ENCODE results near the gene SLC2A1. TPM values are rescaled to one million over a fixed set of nuclear protein-coding genes. Genes with fewer than 3 reads are reported as not detected.

The SLC2A1 gene
- total RNA-seq, 5 donors from 2014 or later (not counting 1 experiment from before 2014, with no cell fraction given) = 72.0 to 91.7 (median 83.9) TPM

DNA sequence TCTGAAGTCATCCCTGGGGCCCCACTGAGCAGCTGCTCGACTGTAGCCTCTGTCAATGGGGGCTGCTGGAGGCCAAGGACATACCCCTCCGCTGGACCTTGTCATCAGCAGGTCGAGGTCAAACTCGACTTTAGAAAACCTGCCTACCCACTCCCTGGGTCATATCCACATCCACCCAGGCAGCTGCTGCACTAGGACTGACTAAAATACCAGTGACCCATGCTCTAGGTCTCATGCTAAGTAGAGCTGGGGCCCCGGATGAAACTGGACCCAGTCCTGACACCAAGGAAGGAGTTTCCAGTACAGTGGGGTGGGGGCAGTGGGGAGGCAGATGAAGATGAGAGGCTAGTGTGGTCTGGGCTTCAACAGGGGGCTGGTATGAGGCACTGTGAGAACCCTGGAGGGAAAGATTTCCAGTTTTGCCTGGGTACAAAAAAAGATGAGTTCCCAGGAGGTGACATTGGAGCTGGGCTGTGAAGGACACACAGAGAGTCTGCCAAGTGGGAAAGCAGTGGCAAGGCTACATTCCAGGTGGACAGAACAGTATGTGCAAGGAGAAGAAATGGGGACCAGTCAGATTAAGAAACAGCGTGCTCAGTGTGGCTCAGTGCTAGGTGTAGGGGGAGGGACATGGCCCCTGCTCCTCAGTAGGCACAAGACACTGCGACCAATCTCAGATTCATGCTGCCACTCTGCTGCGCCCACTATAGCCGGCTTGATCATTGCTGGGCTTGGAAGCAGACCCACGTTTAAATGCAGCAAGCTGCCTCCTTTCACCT lies 12.4 kb downstream of the SLC2A1 start:
- POLR2A ChIA-PET = no interaction called here
- H3K9me3 Mint-ChIP-seq = no peaks in the 10 kb centered on the region
- peaks cover 33% of the 10 kb centered on the region for H3K36me3 Mint-ChIP-seq
- DNase-seq (no peak), ATAC-seq (replicated peaks in 1 of 4) (no peak)
- peak overlapping the region; percentile 58 to 78 (median 63) for H3K4me3 Mint-ChIP-seq
- Histone ChIP-seq H3K9me3 (no peaks in the 10 kb centered on the region), H3K4me3 (ENCODE audit: control insufficient read depth in 1 of 2, extremely low read depth in 1 of 2, low read length in 1 of 2) (no peak overlapping the region), H3K27me3 (replicated peaks in 1 of 2; ENCODE audit: control insufficient read depth in 2 of 2, extremely low read depth in 1 of 2, insufficient read depth in 2 of 2, low read length in 1 of 2) (no peaks in the 10 kb centered on the region), H3K4me1 (ENCODE audit: control insufficient read depth in 1 of 2, extremely low read depth in 1 of 2, insufficient read depth in 2 of 2, low read length in 2 of 2) (peaks cover 36 to 96% of the 10 kb centered on the region in 2 experiments), H3K36me3 (ENCODE audit: control insufficient read depth in 2 of 2, extremely low read depth in 1 of 2, insufficient read depth in 1 of 2, low read length in 1 of 2) (peaks cover 8 to 24% of the 10 kb centered on the region in 2 donors), H3K27ac (ENCODE audit: low read length) (peak overlapping the region; percentile 54)
- H3K4me1 Mint-ChIP-seq = peaks cover 96 to 98% (median 98%) of the 10 kb centered on the region in 3 donors
- peak overlapping the region; percentile 79 to 90 for H3K27ac Mint-ChIP-seq
- CTCF ChIA-PET = interaction anchor here in 1 of 2 donors (0.6 kb wide), 1 partner anchor 357 kb away, joined by 4 read pairs; no protein-coding TSS in a partner anchor
- 75% methylated on average over 8 of the region's 10 CpGs for WGBS (ENCODE audit: insufficient coverage)
- no peaks in the 10 kb centered on the region for H3K27me3 Mint-ChIP-seq

DNA sequence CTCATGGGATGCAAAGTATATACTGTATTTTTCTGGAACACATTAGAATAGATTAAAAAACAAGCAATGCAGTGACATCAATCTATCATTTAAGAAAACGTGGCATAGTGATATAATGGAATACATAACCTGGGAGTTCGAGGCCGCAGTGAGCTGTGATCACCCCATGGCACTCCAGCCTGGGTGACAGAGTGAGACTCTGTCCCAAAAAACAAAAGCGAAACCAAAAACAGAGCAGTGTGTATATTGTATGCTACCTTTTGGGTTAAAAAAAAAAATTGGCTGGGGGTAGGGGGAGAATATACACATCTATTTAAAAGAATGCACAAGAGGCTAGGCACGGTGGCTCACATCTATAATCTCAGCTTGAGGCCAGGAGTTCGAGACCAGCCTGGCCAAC lies 13.5 kb downstream of the SLC2A1 start:
- H3K27me3 ChIP-seq (replicated peaks in 1 of 2; ENCODE audit: control insufficient read depth in 2 of 2, extremely low read depth in 1 of 2, insufficient read depth in 2 of 2, low read length in 1 of 2) = no peaks in the 10 kb centered on the region
- CTCF ChIA-PET = no interaction called here
- H3K27me3 Mint-ChIP-seq = no peaks in the 10 kb centered on the region
- peak overlapping the region; percentile 58 to 78 (median 63) for H3K4me3 Mint-ChIP-seq
- H3K4me3 ChIP-seq (ENCODE audit: control insufficient read depth in 1 of 2, extremely low read depth in 1 of 2, low read length in 1 of 2) = peak overlapping the region in 1 of 2 donors; percentile 15
- peaks cover 95 to 98% (median 96%) of the 10 kb centered on the region in 3 donors for H3K4me1 Mint-ChIP-seq
- peak overlapping the region; percentile 54 for H3K27ac ChIP-seq (ENCODE audit: low read length)
- peaks cover 8 to 33% of the 10 kb centered on the region in 2 donors for H3K36me3 ChIP-seq (ENCODE audit: control insufficient read depth in 2 of 2, extremely low read depth in 1 of 2, insufficient read depth in 1 of 2, low read length in 1 of 2)
- no peaks in the 10 kb centered on the region for H3K9me3 ChIP-seq
- ATAC-seq (replicated peaks in 1 of 4) (peak; percentile 48 to 76 (median 51)), DNase-seq (peak in 1 of 35 experiments; percentile 61)
- H3K27ac Mint-ChIP-seq = peak overlapping the region; percentile 79 to 90
- peaks cover 34% of the 10 kb centered on the region for H3K36me3 Mint-ChIP-seq
- POLR2A ChIA-PET = interaction anchor here in 1 of 2 donors (1.0 kb wide), 1 partner anchor 214 kb away, joined by 3 read pairs; no protein-coding TSS in a partner anchor
- peaks cover 34 to 99% of the 10 kb centered on the region in 2 experiments for H3K4me1 ChIP-seq (ENCODE audit: control insufficient read depth in 1 of 2, extremely low read depth in 1 of 2, insufficient read depth in 2 of 2, low read length in 2 of 2)
- H3K9me3 Mint-ChIP-seq = no peaks in the 10 kb centered on the region
- WGBS (ENCODE audit: insufficient coverage) = 20% methylated on average over 1 of the region's 6 CpGs

DNA sequence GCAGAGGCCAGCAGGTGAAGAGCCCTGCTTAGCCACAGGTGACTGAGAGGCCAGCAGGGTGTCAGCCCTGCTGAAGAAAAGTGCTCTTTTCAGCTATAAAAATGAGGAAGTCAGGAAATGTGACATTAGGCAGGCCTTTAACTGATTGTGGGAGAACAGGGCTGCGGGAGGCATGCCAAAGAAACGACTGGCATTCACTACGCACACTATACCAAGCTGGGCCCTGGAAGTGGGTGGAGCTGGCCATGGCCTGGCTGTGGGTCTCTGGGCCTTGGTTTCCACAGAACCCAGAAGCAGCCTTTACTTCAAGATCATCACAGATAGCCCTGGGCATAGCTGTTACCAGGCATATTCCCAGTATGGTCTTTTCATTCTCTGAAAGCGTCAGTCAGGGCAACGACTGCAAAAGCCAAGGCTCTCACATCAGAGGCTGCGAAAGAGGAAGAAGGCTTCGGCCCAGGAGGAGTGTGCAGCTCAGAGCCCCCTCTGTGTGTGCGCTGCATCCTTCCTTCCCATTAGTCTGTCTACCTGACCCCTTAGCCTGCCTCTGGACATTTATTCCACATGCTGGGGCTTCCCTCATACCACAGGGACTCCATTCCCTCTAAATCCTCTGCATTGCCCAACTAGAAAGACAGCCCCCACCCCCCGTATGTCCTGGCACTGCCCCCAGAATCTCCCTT lies 14.3 kb downstream of the SLC2A1 start:
- no peaks in the 10 kb centered on the region for H3K9me3 ChIP-seq
- H3K4me3 Mint-ChIP-seq = peak overlapping the region; percentile 28 to 78 (median 58)
- ATAC-seq (replicated peaks in 1 of 4) (no peak), DNase-seq (no peak)
- peaks cover 8 to 35% of the 10 kb centered on the region in 2 donors for H3K36me3 ChIP-seq (ENCODE audit: control insufficient read depth in 2 of 2, extremely low read depth in 1 of 2, insufficient read depth in 1 of 2, low read length in 1 of 2)
- peak overlapping the region; percentile 54 for H3K27ac ChIP-seq (ENCODE audit: low read length)
- H3K36me3 Mint-ChIP-seq = peaks cover 35% of the 10 kb centered on the region
- POLR2A ChIA-PET = interaction anchor here (0.5 to 1.3 kb wide), 5 partner anchors 9 to 215 kb away, joined by 3 to 4 read pairs (median 3); no protein-coding TSS in a partner anchor
- H3K9me3 Mint-ChIP-seq = no peaks in the 10 kb centered on the region
- H3K4me3 ChIP-seq (ENCODE audit: control insufficient read depth in 1 of 2, extremely low read depth in 1 of 2, low read length in 1 of 2) = no peak overlapping the region
- CTCF ChIA-PET = interaction anchor here in 1 of 2 donors (1.0 to 1.2 kb wide), 2 partner anchors 10 to 13 kb away, joined by 3 to 4 read pairs; no protein-coding TSS in a partner anchor
- H3K4me1 ChIP-seq (ENCODE audit: control insufficient read depth in 1 of 2, extremely low read depth in 1 of 2, insufficient read depth in 2 of 2, low read length in 2 of 2) = peaks cover 28 to 99% of the 10 kb centered on the region in 2 experiments
- H3K27me3 Mint-ChIP-seq = no peaks in the 10 kb centered on the region
- peaks cover 94 to 98% (median 95%) of the 10 kb centered on the region in 3 donors for H3K4me1 Mint-ChIP-seq
- no peaks in the 10 kb centered on the region for H3K27me3 ChIP-seq (replicated peaks in 1 of 2; ENCODE audit: control insufficient read depth in 2 of 2, extremely low read depth in 1 of 2, insufficient read depth in 2 of 2, low read length in 1 of 2)
- 60% methylated on average over 8 of the region's 9 CpGs for WGBS (ENCODE audit: insufficient coverage)
- H3K27ac Mint-ChIP-seq = peak overlapping the region; percentile 79 to 90

DNA sequence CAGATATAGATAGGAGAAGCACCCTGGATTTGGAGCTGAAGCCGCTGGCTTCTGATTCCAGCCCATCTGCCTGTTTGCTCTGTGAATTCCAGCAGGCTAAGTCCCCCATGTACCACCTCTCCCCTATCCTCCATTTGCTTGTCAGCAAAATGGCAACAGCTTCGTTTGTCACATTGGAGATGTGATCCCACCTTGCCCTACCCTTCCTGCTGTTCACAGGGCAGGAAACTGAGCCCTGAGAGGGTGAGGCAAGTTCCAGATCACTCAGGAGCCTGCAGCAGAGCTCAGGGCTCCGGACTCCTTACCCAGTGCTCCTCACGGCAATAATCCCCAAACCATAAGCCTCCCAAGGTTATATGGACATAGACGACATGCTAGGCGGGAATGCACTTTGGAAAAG lies 14.9 kb downstream of the SLC2A1 start:
- no peaks in the 10 kb centered on the region for H3K27me3 Mint-ChIP-seq
- ATAC-seq (replicated peaks in 1 of 4) = no peak
- CTCF ChIA-PET = interaction anchor here in 1 of 2 donors (0.7 to 1.2 kb wide), 3 partner anchors 11 to 24 kb away, joined by 3 to 4 read pairs (median 3); no protein-coding TSS in a partner anchor
- DNase-seq = no peak
- POLR2A ChIA-PET = interaction anchor here (0.5 to 1.3 kb wide), 2 partner anchors 8 to 140 kb away, joined by 3 read pairs; no protein-coding TSS in a partner anchor
- peaks cover 8 to 42% of the 10 kb centered on the region in 2 donors for H3K36me3 ChIP-seq (ENCODE audit: control insufficient read depth in 2 of 2, extremely low read depth in 1 of 2, insufficient read depth in 1 of 2, low read length in 1 of 2)
- H3K4me3 Mint-ChIP-seq = peak overlapping the region; percentile 21 to 78 (median 39)
- H3K4me1 Mint-ChIP-seq = peaks cover 96 to 98% (median 96%) of the 10 kb centered on the region in 3 donors
- peaks cover 39% of the 10 kb centered on the region for H3K36me3 Mint-ChIP-seq
- no peaks in the 10 kb centered on the region for H3K9me3 Mint-ChIP-seq
- no peaks in the 10 kb centered on the region for H3K27me3 ChIP-seq (replicated peaks in 1 of 2; ENCODE audit: control insufficient read depth in 2 of 2, extremely low read depth in 1 of 2, insufficient read depth in 2 of 2, low read length in 1 of 2)
- H3K4me1 ChIP-seq (ENCODE audit: control insufficient read depth in 1 of 2, extremely low read depth in 1 of 2, insufficient read depth in 2 of 2, low read length in 2 of 2) = peaks cover 27 to 99% of the 10 kb centered on the region in 2 experiments
- H3K27ac Mint-ChIP-seq = peak overlapping the region; percentile 79 to 90
- WGBS (ENCODE audit: insufficient coverage) = 59% methylated on average over 3 of the region's 6 CpGs
- H3K27ac ChIP-seq (ENCODE audit: low read length) = peak overlapping the region; percentile 54
- H3K4me3 ChIP-seq (ENCODE audit: control insufficient read depth in 1 of 2, extremely low read depth in 1 of 2, low read length in 1 of 2) = peak overlapping the region in 1 of 2 donors; percentile 17
- H3K9me3 ChIP-seq = no peaks in the 10 kb centered on the region

DNA sequence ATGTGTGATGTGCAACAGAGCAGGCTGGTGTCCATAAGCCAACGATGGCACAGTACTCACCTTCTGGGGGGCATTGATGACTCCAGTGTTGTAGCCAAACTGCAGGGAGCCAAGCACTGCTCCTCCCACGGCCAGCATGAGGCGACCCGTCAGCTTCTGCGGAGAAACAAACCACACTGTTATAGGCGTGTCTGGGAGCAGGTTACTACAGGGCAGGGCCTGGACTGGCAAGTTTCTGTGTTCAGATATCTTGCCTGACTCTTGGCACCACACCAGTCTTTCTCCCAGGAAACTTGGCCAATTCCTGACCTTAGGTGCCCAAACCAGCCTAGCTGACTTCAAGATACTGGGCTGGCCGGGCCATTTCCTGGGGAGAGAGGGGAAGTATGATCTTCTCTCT lies 15.5 kb downstream of the SLC2A1 start:
- Mint-ChIP-seq H3K4me1 (peaks cover 97 to 100% (median 98%) of the 10 kb centered on the region in 3 donors), H3K27me3 (no peaks in the 10 kb centered on the region), H3K4me3 (peak overlapping the region in 1 of 3 donors; percentile 78), H3K9me3 (no peaks in the 10 kb centered on the region), H3K36me3 (peaks cover 45% of the 10 kb centered on the region), H3K27ac (peak overlapping the region; percentile 79 to 90)
- peaks cover 29 to 99% of the 10 kb centered on the region in 2 experiments for H3K4me1 ChIP-seq (ENCODE audit: control insufficient read depth in 1 of 2, extremely low read depth in 1 of 2, insufficient read depth in 2 of 2, low read length in 2 of 2)
- no peaks in the 10 kb centered on the region for H3K9me3 ChIP-seq
- peak in 6 of 35 experiments; percentile 17 to 62 (median 38) for DNase-seq
- peak overlapping the region; percentile 54 for H3K27ac ChIP-seq (ENCODE audit: low read length)
- POLR2A ChIA-PET = interaction anchor here in 1 of 2 donors (1.3 kb wide), 1 partner anchor 8 kb away, joined by 3 read pairs; no protein-coding TSS in a partner anchor
- peaks cover 8 to 43% of the 10 kb centered on the region in 2 donors for H3K36me3 ChIP-seq (ENCODE audit: control insufficient read depth in 2 of 2, extremely low read depth in 1 of 2, insufficient read depth in 1 of 2, low read length in 1 of 2)
- CTCF ChIA-PET = interaction anchor here in 1 of 2 donors (0.7 to 1.2 kb wide), 2 partner anchors 12 to 23 kb away, joined by 3 read pairs; no protein-coding TSS in a partner anchor
- peak; percentile 65 to 74 (median 68) for ATAC-seq (replicated peaks in 1 of 4)
- 43% methylated on average over 7 of the region's 7 CpGs for WGBS (ENCODE audit: insufficient coverage)
- no peaks in the 10 kb centered on the region for H3K27me3 ChIP-seq (replicated peaks in 1 of 2; ENCODE audit: control insufficient read depth in 2 of 2, extremely low read depth in 1 of 2, insufficient read depth in 2 of 2, low read length in 1 of 2)
- H3K4me3 ChIP-seq (ENCODE audit: control insufficient read depth in 1 of 2, extremely low read depth in 1 of 2, low read length in 1 of 2) = no peak overlapping the region

DNA sequence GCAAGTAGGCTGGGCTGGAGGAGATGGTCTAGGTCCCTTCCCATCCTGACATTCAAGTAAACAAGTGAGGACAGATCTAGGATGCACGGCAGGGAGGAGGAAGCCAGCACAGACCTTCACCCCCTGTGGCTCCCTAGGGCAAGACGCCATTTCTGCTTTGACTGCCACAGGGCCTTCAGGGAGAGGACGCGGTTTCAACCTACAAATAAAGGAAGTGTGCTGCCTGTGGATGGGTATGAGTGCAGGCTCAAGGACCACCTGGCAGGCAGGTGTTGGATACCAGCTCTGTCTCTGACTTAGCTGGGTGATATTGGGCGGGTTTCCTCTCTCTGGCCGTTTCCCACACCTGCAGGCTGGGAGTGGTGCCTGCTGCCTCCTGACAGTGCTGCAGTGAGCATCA lies 16.2 kb downstream of the SLC2A1 start:
- 50% methylated on average over 2 of the region's 6 CpGs for WGBS (ENCODE audit: insufficient coverage)
- peaks cover 15 to 50% of the 10 kb centered on the region in 2 donors for H3K36me3 ChIP-seq (ENCODE audit: control insufficient read depth in 2 of 2, extremely low read depth in 1 of 2, insufficient read depth in 1 of 2, low read length in 1 of 2)
- DNase-seq = no peak

More for the DNA sequence above, 16.2 kb downstream of the SLC2A1 start:
- peaks cover 97 to 100% (median 98%) of the 10 kb centered on the region in 3 donors for H3K4me1 Mint-ChIP-seq
- peaks cover 29 to 99% of the 10 kb centered on the region in 2 experiments for H3K4me1 ChIP-seq (ENCODE audit: control insufficient read depth in 1 of 2, extremely low read depth in 1 of 2, insufficient read depth in 2 of 2, low read length in 2 of 2)
- no peak for ATAC-seq (replicated peaks in 1 of 4)
- ChIA-PET CTCF (no interaction called here), POLR2A (no interaction called here)
- peak overlapping the region in 1 of 3 donors; percentile 78 for H3K4me3 Mint-ChIP-seq
- H3K27me3 Mint-ChIP-seq = no peaks in the 10 kb centered on the region
- H3K9me3 ChIP-seq = no peaks in the 10 kb centered on the region
- H3K27ac ChIP-seq (ENCODE audit: low read length) = peak overlapping the region; percentile 39
- H3K27me3 ChIP-seq (replicated peaks in 1 of 2; ENCODE audit: control insufficient read depth in 2 of 2, extremely low read depth in 1 of 2, insufficient read depth in 2 of 2, low read length in 1 of 2) = no peaks in the 10 kb centered on the region
- no peak overlapping the region for H3K4me3 ChIP-seq (ENCODE audit: control insufficient read depth in 1 of 2, extremely low read depth in 1 of 2, low read length in 1 of 2)
- H3K27ac Mint-ChIP-seq = peak overlapping the region; percentile 79 to 90
- peaks cover 50% of the 10 kb centered on the region for H3K36me3 Mint-ChIP-seq
- no peaks in the 10 kb centered on the region for H3K9me3 Mint-ChIP-seq

Data from T-cell (primary cell).